ENCODE data around the gene THUMPD1.
"Not testable (repeated sequence)": the region's sequence is repeated elsewhere in the genome, so short reads cannot be mapped to it uniquely, and the experiment has no call there.

THUMPD1 gene

DNA sequence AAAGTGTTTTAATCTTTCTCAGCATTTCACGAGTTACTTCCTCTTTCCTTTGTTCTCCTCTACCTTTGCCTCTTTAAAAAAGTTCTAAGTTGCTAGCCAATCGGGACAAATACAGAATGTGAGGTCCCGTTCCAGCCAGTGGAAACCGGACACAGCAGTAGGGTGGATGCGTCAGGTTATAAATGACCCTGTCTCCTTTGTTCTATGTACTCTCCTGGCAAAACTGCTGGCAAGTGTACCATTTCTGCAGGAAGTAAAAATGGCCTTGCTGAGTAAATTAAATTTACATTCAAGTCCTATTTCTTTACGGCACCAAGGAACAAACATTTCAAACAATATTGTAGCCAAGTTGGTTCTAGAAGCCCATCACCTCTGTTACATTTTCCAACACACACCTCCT lies 47.5 kb downstream of the THUMPD1 start:
- DNase-seq (ENCODE audit: low read depth) = not testable (repeated sequence)

DNA sequence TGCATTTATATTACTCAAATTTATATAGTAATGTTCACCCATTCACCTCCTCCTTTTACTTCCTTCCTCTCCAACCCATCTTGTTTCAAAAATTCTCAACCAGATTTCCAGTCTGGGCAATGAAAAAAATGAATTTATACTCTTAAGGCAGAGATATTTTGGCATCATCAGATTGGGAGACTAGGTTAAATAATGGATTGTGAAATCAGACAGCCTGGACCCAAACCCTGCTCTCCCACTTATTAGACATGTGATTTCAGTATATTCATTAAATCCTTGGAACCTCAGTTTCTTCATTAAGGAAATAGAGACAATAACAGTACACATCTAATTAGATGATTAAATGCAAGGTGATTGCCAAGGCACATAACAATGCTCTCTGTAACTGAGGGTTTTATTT lies 52.0 kb downstream of the THUMPD1 start:
- no peak for DNase-seq (ENCODE audit: low read depth)

DNA sequence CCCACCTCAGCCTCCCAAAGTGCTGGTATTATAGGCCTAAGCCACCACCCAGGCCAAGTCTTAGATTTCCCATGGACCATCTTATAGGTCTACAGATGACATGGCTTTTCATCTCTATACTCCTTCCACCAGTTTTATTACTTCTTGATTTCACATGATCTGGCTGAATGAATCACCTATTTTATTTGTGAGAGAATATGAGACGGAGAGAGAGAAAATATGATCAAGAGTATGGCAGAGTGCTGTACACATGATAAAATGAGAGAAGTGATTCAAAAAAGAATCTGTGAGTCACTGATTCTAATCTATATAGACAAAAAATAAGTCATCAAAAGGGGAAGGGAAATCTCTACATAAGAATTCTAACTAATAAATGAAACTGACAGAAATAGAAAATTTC lies 57.8 kb downstream of the THUMPD1 start:
- no peak for DNase-seq (ENCODE audit: low read depth)

All from CMK (cell line).